GM18498 (cell line): Measurements from ENCODE around the gene CD19.
"Not testable (repeated sequence)": the region's sequence is repeated elsewhere in the genome, so short reads cannot be mapped to it uniquely, and the experiment has no call there.

ENCODE experiments used
- ATAC-seq: cut with Tn5 transposase; IDR thresholded peaks from one replicate; pipeline ENCODE4 v1.9.1; 2021; ENCODE audit warnings: mild to moderate bottlenecking, moderate library complexity; ENCODE audit not compliant: unreplicated experiment

CD19 gene

GRCh38 chr16:28935924-28936783, 4.4 kb downstream of the CD19 start:
- ATAC-seq: peak; percentile 62

- ATAC-seq: no peak
These were observed 5.0 kb downstream of the CD19 start for GRCh38 chr16:28936784-28937155.

GRCh38 chr16:28937222-28937876, 5.6 kb downstream of the CD19 start:
- ATAC-seq: no peak

- no peak for ATAC-seq
These were observed 7.0 kb downstream of the CD19 start for GRCh38 chr16:28938721-28939120.

- not testable (repeated sequence) for ATAC-seq
These were observed 8.1 kb downstream of the CD19 start for GRCh38 chr16:28939825-28940224.

- ATAC-seq: no peak
These were observed 11.5 kb downstream of the CD19 start for GRCh38 chr16:28943281-28943680.

- ATAC-seq: no peak
These were observed 14.9 kb downstream of the CD19 start for GRCh38 chr16:28946681-28947080.

- ATAC-seq: peak; percentile 95
These were observed 19.1 kb downstream of the CD19 start, which contains the start of gene NFATC2IP for GRCh38 chr16:28950648-28951409. Gene NFATC2IP, plus strand, starts transcription at chr16:28950937. Its CDS starts 75 bp downstream, at chr16:28951012.

GRCh38 chr16:28951410-28951943, 19.7 kb downstream of the CD19 start:
- no peak for ATAC-seq

GRCh38 chr16:28958216-28958615, 26.4 kb downstream of the CD19 start:
- ATAC-seq: no peak

GRCh38 chr16:28958836-28959235, 27.1 kb downstream of the CD19 start:
- ATAC-seq: no peak

GRCh38 chr16:28964072-28964471, 32.3 kb downstream of the CD19 start:
- ATAC-seq: no peak

- ATAC-seq: no peak
These were observed 32.7 kb downstream of the CD19 start for GRCh38 chr16:28964496-28964895.

- ATAC-seq: no peak
These were observed 35.4 kb downstream of the CD19 start for GRCh38 chr16:28967156-28967555.

- ATAC-seq: not testable (repeated sequence)
These were observed 37.9 kb downstream of the CD19 start for GRCh38 chr16:28969696-28970095.

- peak; percentile 19 for ATAC-seq
These were observed 42.3 kb downstream of the CD19 start for GRCh38 chr16:28974007-28974436.

GRCh38 chr16:28974437-28975157, 42.8 kb downstream of the CD19 start, which contains the start of gene SPNS1:
Gene SPNS1, plus strand, starts transcription at chr16:28974778. Its CDS starts 374 bp downstream, at chr16:28975152.
- peak; percentile 88 for ATAC-seq

- ATAC-seq: peak; percentile 24
These were observed 43.4 kb downstream of the CD19 start for GRCh38 chr16:28975158-28975599.

- no peak for ATAC-seq
These were observed 46.2 kb downstream of the CD19 start for GRCh38 chr16:28977703-28978662.
